ENCODE measurements around the gene CEP20.

- TF ChIP-seq CTCF (IDR thresholded peaks at IDR 0.05): no peak
- no peak for TF ChIP-seq POLR2A (IDR thresholded peaks at IDR 0.05)
Measured at GRCh38 chr16:15881794-15882379, 6.5 kb downstream of the CEP20 start.

All from adrenal gland (tissue), 5 donors.